GM12872 (cell line): Measurements from ENCODE around the gene CPNE5.

Experiments used
- CTCF ChIP-seq: IDR thresholded peaks from 3 replicates; pipeline ENCODE4 v1.5.1; 2011; ENCODE audit warnings: low read depth, mild to moderate bottlenecking, low read length, moderate library complexity; ENCODE audit not compliant: insufficient read depth

The CPNE5 gene

GRCh38 chr6:36743032-36743431 is 96.2 kb downstream of the CPNE5 start:
- no peak for TF ChIP-seq CTCF

GRCh38 chr6:36742146-36742545 is 97.1 kb downstream of the CPNE5 start:
- no peak for TF ChIP-seq CTCF

- no peak for TF ChIP-seq CTCF
Observed at GRCh38 chr6:36740818-36741179, 98.4 kb downstream of the CPNE5 start.

GRCh38 chr6:36739947-36740817 is 99.1 kb downstream of the CPNE5 start:
- no peak for TF ChIP-seq CTCF

- no peak for TF ChIP-seq CTCF
Observed at GRCh38 chr6:36738108-36738507, 101.1 kb downstream of the CPNE5 start.

GRCh38 chr6:36737043-36737785 is 102.0 kb downstream of the CPNE5 start:
- no peak for TF ChIP-seq CTCF
